ENCODE data around the gene PCDHGA12. TPM values are rescaled to one million over a fixed set of nuclear protein-coding genes. Genes with fewer than 3 reads are reported as not detected.
A peak's percentile ranks its signal among the peaks of the same experiment; 100 is the strongest.

PCDHGA12 gene
- 5.9 TPM for total RNA-seq
- long read RNA-seq, full-length matches to known transcripts: 3 of 45 reads
- long read RNA-seq, partial matches to known transcripts: 40 of 45 reads
- long read RNA-seq, other reads (novel, unspliced or antisense): 2 of 45 reads

- TF ChIP-seq CTCF (IDR thresholded peaks at IDR 0.05): peak; percentile 35
- Histone ChIP-seq H3K27ac (no peak within 1 kb of the TSS), H3K27me3 (ENCODE audit: low read depth) (peaks cover 11% of the 10 kb centered on the region), H3K4me1 (no peaks in the 10 kb centered on the region), H3K9me3 (peaks cover 85% of the 10 kb centered on the region), H3K36me3 (no peaks in the 10 kb centered on the region), H3K4me3 (peak within 1 kb of the TSS; percentile 28)
- ATAC-seq (peak; percentile 35 to 78), DNase-seq (no peak)
- intact Hi-C loops (cut with DNase I): no loop called here
These were observed at the start of gene PCDHGA12 for GRCh38 chr5:141430332-141431113. Gene PCDHGA12 (plus strand): TSS chr5:141430507. CDS start chr5:141430760, 253 bp downstream.

- H3K4me3 ChIP-seq: peak within 1 kb of the TSS; percentile 18
- ATAC-seq (no peak), DNase-seq (no peak)
- H3K9me3 ChIP-seq: peaks cover 83% of the 10 kb centered on the region
- H3K27ac ChIP-seq: no peak within 1 kb of the TSS
- intact Hi-C loops (cut with DNase I): no loop called here
- no peaks in the 10 kb centered on the region for H3K4me1 ChIP-seq
- no peak for TF ChIP-seq CTCF (IDR thresholded peaks at IDR 0.05)
- peaks cover 7% of the 10 kb centered on the region for H3K27me3 ChIP-seq (ENCODE audit: low read depth)
- no peaks in the 10 kb centered on the region for H3K36me3 ChIP-seq
These were observed 47.6 kb upstream of the PCDHGA12 start, which contains the start of gene PCDHGA7 for GRCh38 chr5:141382469-141383294. Gene PCDHGA7 (plus strand): TSS chr5:141382742. CDS start chr5:141382900, 158 bp downstream.

DNA sequence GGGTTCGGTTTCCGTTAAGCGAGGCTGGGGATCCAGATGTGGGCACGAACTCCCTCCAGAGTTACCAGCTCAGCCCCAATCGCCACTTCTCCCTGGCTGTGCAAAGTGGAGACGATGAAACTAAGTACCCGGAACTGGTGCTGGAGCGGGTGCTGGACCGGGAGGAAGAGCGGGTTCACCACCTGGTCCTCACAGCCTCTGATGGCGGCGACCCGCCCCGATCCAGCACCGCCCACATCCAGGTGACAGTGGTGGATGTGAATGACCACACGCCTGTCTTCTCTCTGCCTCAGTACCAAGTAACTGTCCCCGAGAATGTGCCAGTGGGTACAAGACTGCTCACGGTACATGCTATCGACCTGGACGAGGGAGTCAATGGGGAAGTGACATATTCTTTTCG, 47.0 kb upstream of the PCDHGA12 start:
- H3K27ac ChIP-seq: no peak overlapping the region
- H3K27me3 ChIP-seq (ENCODE audit: low read depth): peaks cover 7% of the 10 kb centered on the region
- intact Hi-C loops (cut with DNase I): no loop called here
- no peak overlapping the region for H3K4me3 ChIP-seq
- peaks cover 79% of the 10 kb centered on the region for H3K9me3 ChIP-seq
- H3K36me3 ChIP-seq: no peaks in the 10 kb centered on the region
- ATAC-seq: no peak
- DNase-seq: no peak
- no peaks in the 10 kb centered on the region for H3K4me1 ChIP-seq
- TF ChIP-seq CTCF (IDR thresholded peaks at IDR 0.05): no peak

- intact Hi-C loops (cut with DNase I): no loop called here
- H3K9me3 ChIP-seq: peaks cover 86% of the 10 kb centered on the region
- DNase-seq: no peak
- no peak for ATAC-seq
- H3K4me1 ChIP-seq: no peaks in the 10 kb centered on the region
- H3K36me3 ChIP-seq: no peaks in the 10 kb centered on the region
- H3K4me3 ChIP-seq: no peak overlapping the region
- H3K27me3 ChIP-seq (ENCODE audit: low read depth): peaks cover 10% of the 10 kb centered on the region
- no peak for TF ChIP-seq CTCF (IDR thresholded peaks at IDR 0.05)
- H3K27ac ChIP-seq: no peak overlapping the region
These were observed 45.6 kb upstream of the PCDHGA12 start for GRCh38 chr5:141384471-141385267.
